OCI-LY7 (cell line): ENCODE measurements around the gene EIF2D. TPM values are rescaled to one million over a fixed set of nuclear protein-coding genes. Genes with fewer than 3 reads are reported as not detected.
A peak's percentile ranks its signal among the peaks of the same experiment; 100 is the strongest.

ENCODE experiments used
- BruUV-seq: library from RNA; stranded (reverse); fragments of 400-500 nt; replicated peaks from 2 replicates; lab custom pipeline; 2021; lab: Mats Ljungman, UMichigan
- CTCF ChIA-PET: fragments of 300-600 bp; sonication (Branson Sonifier 250); formaldehyde crosslinking; loops from one replicate; lab custom pipeline; 2022; ENCODE audit warnings: antibody characterized with exemption; ENCODE audit not compliant: unreplicated experiment; lab: Charles Lee
- POLR2A ChIA-PET: fragments of 300-600 bp; sonication (Branson Sonifier 250); formaldehyde crosslinking; loops from one replicate; lab custom pipeline; 2022; ENCODE audit warnings: antibody characterized with exemption; lab: Charles Lee
- DNase-seq: peaks from one replicate; pipeline ENCODE4 v3.0.0-alpha.2; 2015; ENCODE audit warnings: low spot score
- H2AFZ ChIP-seq: fragments of 200-600 bp; sonication (generic), shearing (Covaris generic); 2 replicates; pipeline ENCODE4 v1.6.1; 2014; ENCODE audit warnings: mild to moderate bottlenecking, antibody characterized with exemption, low read length, moderate library complexity
- H3K27ac ChIP-seq: fragments of 200-600 bp; sonication (generic); 2 replicates; pipeline ENCODE4 v1.5.1; 2014; ENCODE audit warnings: mixed run types, low read depth, mild to moderate bottlenecking, moderate library complexity, low read length, inconsistent platforms; ENCODE audit not compliant: poor library complexity, severe bottlenecking
- H3K36me3 ChIP-seq: fragments of 200-600 bp; sonication (generic); 2 replicates; pipeline ENCODE4 v1.6.1; 2014; ENCODE audit warnings: mild to moderate bottlenecking, antibody characterized with exemption, low read length, moderate library complexity, mixed read lengths; ENCODE audit not compliant: insufficient read depth
- H3K4me1 ChIP-seq: fragments of 200-600 bp; sonication (generic); 2 replicates; pipeline ENCODE4 v1.5.1; 2014; ENCODE audit warnings: mild to moderate bottlenecking, low read length; ENCODE audit not compliant: insufficient read depth, poor library complexity, severe bottlenecking
- H3K4me2 ChIP-seq: fragments of 200-600 bp; sonication (generic); 2 replicates; pipeline ENCODE4 v1.6.1; 2014; ENCODE audit warnings: mild to moderate bottlenecking, low read length
- H3K4me3 ChIP-seq: fragments of 200-600 bp; sonication (generic); 2 replicates; pipeline ENCODE4 v1.5.1; 2014; ENCODE audit warnings: mild to moderate bottlenecking, low read depth, low read length; ENCODE audit not compliant: poor library complexity, severe bottlenecking
- H3K79me2 ChIP-seq: fragments of 200-600 bp; sonication (generic); 2 replicates; pipeline ENCODE4 v1.6.1; 2016; ENCODE audit warnings: low read depth, mild to moderate bottlenecking, low read length, moderate library complexity, mixed read lengths; ENCODE audit not compliant: insufficient read depth
- H3K9me2 ChIP-seq: fragments of 200-600 bp; sonication (generic); 2 replicates; pipeline ENCODE4 v1.6.1; 2016; ENCODE audit warnings: mild to moderate bottlenecking, low read length, mixed read lengths; ENCODE audit not compliant: insufficient read depth
- H3K9me3 ChIP-seq: fragments of 200-600 bp; sonication (generic); 2 replicates; pipeline ENCODE4 v1.6.1; 2014; ENCODE audit warnings: mild to moderate bottlenecking, mixed run types, low read length, mixed read lengths
- H4K20me1 ChIP-seq: fragments of 200-600 bp; sonication (generic); 2 replicates; pipeline ENCODE4 v1.6.1; 2014; ENCODE audit warnings: mild to moderate bottlenecking, antibody characterized with exemption, low read length, moderate library complexity, mixed read lengths; ENCODE audit not compliant: insufficient read depth
- EZH2phosphoT487 ChIP-seq: fragments of 200-600 bp; sonication (generic); IDR thresholded peaks from 2 replicates; pipeline ENCODE4 v1.6.1; 2018; ENCODE audit warnings: low read depth, borderline replicate concordance, mild to moderate bottlenecking, mixed run types, antibody characterized with exemption, low read length, moderate library complexity, mixed read lengths
- intact Hi-C: fragments of 100-400 bp; cut with micrococcal nuclease; formaldehyde crosslinking; loops from one replicate; pipeline ENCODE4 v1.10.0; 2022; ENCODE audit not compliant: unreplicated experiment
- total RNA-seq, 2 experiments: library from RNA; depleted of rRNA in 1 of 2; stranded (reverse); fragments of >200 nt in 1 of 2; shearing (Covaris generic) in 1 of 2; gene quantifications; 2 replicates each; pipeline ENCODE4 v1.2.3, GENCODE V29; 2014 to 2022
- TF ChIP-seq, protein P1 (sequence below): fragments of 200-600 bp; sonication (generic); conservative IDR thresholded peaks from 2 replicates; pipeline ENCODE4 v1.5.1; 2014; ENCODE audit warnings: mild to moderate bottlenecking, antibody characterized with exemption, low read length, moderate library complexity, mixed read lengths

Gene EIF2D
- total RNA-seq, 2 experiments from 2014 or later = 68.6 to 85.4 TPM

DNA sequence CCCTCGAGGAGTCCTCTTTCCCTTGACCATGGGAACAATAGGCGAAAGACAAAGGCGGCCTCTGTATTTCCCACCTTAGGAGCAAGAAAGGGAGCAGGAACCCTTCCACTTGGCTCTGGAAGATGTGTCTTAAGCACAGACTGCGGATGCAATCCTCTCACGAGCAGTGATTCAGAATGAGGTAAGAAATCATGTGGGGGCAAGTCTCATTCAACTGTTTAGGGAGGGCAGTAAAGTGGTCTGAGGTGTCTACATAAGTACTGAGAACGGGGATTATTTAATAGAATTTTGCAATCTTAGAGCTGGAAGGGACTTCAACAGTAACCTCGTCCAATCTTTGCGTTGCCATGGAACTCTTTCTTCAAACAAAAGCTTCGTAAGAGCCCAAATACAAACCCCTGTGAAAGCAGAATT lies 21.4 kb upstream of the EIF2D start:
- Histone ChIP-seq H3K4me3 (no peak overlapping the region), H3K79me2 (peaks cover 14% of the 10 kb centered on the region; the same call in 1 of the 2 replicates), H3K36me3 (no peaks in the 10 kb centered on the region), H3K4me2 (no peak overlapping the region), H3K27ac (no peak overlapping the region), H3K4me1 (peaks cover 38% of the 10 kb centered on the region), H2AFZ (no peak overlapping the region), H3K9me2 (no peaks in the 10 kb centered on the region), H4K20me1 (no peaks in the 10 kb centered on the region; the same call in 1 of the 2 replicates), H3K9me3 (no peaks in the 10 kb centered on the region)
- BruUV-seq = no TSS peak
- ChIA-PET POLR2A (interaction anchor here (0.6 to 2.7 kb wide), 3 partner anchors 25 to 51 kb away, joined by 3 to 31 read pairs (median 14); partner anchors contain the start of gene MAPKAPK2), CTCF (interaction anchor here (1.0 to 4.6 kb wide), 3 partner anchors 21 to 30 kb away, joined by 3 to 72 read pairs (median 4); partner anchors contain the start of gene EIF2D)
- TF ChIP-seq, protein P1, sequence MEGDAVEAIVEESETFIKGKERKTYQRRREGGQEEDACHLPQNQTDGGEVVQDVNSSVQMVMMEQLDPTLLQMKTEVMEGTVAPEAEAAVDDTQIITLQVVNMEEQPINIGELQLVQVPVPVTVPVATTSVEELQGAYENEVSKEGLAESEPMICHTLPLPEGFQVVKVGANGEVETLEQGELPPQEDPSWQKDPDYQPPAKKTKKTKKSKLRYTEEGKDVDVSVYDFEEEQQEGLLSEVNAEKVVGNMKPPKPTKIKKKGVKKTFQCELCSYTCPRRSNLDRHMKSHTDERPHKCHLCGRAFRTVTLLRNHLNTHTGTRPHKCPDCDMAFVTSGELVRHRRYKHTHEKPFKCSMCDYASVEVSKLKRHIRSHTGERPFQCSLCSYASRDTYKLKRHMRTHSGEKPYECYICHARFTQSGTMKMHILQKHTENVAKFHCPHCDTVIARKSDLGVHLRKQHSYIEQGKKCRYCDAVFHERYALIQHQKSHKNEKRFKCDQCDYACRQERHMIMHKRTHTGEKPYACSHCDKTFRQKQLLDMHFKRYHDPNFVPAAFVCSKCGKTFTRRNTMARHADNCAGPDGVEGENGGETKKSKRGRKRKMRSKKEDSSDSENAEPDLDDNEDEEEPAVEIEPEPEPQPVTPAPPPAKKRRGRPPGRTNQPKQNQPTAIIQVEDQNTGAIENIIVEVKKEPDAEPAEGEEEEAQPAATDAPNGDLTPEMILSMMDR = no peak
- TF ChIP-seq EZH2phosphoT487 = no peak
- DNase-seq = no peak
- intact Hi-C loops = loop anchor here (1.0 to 2.0 kb wide), 2 partner anchors 31 to 93 kb away; no protein-coding TSS in a partner anchor

DNA sequence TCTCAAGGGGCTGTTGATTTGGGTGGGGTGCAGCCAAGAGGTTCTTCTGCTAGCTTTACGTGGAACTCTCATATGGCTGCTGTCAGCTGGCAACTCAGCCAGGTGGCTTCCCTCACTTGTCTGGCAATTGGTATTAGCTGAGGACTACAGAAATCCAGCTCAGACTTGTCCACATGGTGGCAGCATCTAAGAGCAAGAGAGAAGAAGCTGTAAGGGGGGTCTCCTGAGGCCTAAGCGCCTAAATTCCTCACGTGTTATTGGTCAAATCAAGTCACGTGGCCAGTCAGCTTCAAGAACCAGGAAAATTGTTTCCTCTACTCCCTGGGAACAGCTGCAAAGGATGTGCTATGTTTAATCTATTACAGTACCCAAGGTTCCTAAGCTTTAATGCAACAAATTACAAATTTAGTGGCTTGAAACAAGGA lies 18.8 kb upstream of the EIF2D start:
- CTCF ChIA-PET = interaction anchor here (0.6 to 1.6 kb wide), 14 partner anchors 9 to 348 kb away, joined by 3 to 32 read pairs (median 6); partner anchors contain the start of gene EIF2D

More for the DNA sequence above, 18.8 kb upstream of the EIF2D start:
- POLR2A ChIA-PET = interaction anchor here (0.6 to 2.1 kb wide), 14 partner anchors 9 to 351 kb away, joined by 3 to 15 read pairs (median 3); partner anchors contain the start of gene EIF2D
- Histone ChIP-seq H3K36me3 (no peaks in the 10 kb centered on the region), H3K27ac (no peak overlapping the region), H4K20me1 (no peaks in the 10 kb centered on the region), H3K4me1 (peaks cover 18% of the 10 kb centered on the region), H3K9me2 (no peaks in the 10 kb centered on the region), H3K79me2 (peaks cover 4% of the 10 kb centered on the region; the same call in 1 of the 2 replicates), H3K4me3 (no peak overlapping the region), H3K9me3 (no peaks in the 10 kb centered on the region), H2AFZ (peak overlapping the region; percentile 96), H3K4me2 (no peak overlapping the region)
- intact Hi-C loops = loop anchor here (1.0 kb wide), 3 partner anchors 177 to 351 kb away; no protein-coding TSS in a partner anchor
- DNase-seq = peak; percentile 92
- no peak for TF ChIP-seq EZH2phosphoT487
- TF ChIP-seq, protein P1 = peak; percentile 87
- BruUV-seq = no TSS peak
